ENCODE results near the gene C1orf105. TPM values are rescaled to one million over a fixed set of nuclear protein-coding genes. Genes with fewer than 3 reads are reported as not detected.

The C1orf105 gene
- total RNA-seq, 1 experiment from 2014 or later: not detected

- H3K36me3 ChIP-seq (ENCODE audit: insufficient read depth, low read length, poor library complexity, severe bottlenecking): no peaks in the 10 kb centered on the region
- no peaks in the 10 kb centered on the region for H3K4me1 ChIP-seq (ENCODE audit: insufficient read depth, low read length, poor library complexity, severe bottlenecking)
- no peaks in the 10 kb centered on the region for H3K9me3 ChIP-seq (ENCODE audit: low read depth, low read length, poor library complexity, severe bottlenecking)
- intact Hi-C loops (cut with micrococcal nuclease; ENCODE audit: unreplicated experiment): no loop called here
- no peak overlapping the region for H3K4me3 ChIP-seq (ENCODE audit: low read depth, low read length, poor library complexity, severe bottlenecking)
- no peak for TF ChIP-seq EZH2 (IDR thresholded peaks at IDR 0.05; ENCODE audit: borderline replicate concordance, low read depth, low read length, poor library complexity, severe bottlenecking)
- TF ChIP-seq CTCF (conservative IDR thresholded peaks at IDR 0.05; ENCODE audit: low read depth, low read length): no peak
- ChIA-PET CTCF (no interaction called here), POLR2A (ENCODE audit: low non-redundant PET) (no interaction called here)
- DNase-seq (ENCODE audit: low spot score): no peak
- no TSS peak for BruUV-seq (replicated peaks)
- H3K27ac ChIP-seq (ENCODE audit: low read depth, low read length, poor library complexity, severe bottlenecking): no peak overlapping the region
- no peaks in the 10 kb centered on the region for H3K27me3 ChIP-seq (replicated peaks; ENCODE audit: insufficient read depth, low read depth, low read length, poor library complexity)
These were observed 47.0 kb downstream of the C1orf105 start for GRCh38 chr1:172467446-172467845.

- H3K27ac ChIP-seq (ENCODE audit: low read depth, low read length, poor library complexity, severe bottlenecking): no peak overlapping the region
- no TSS peak for BruUV-seq (replicated peaks)
- CTCF ChIA-PET: no interaction called here
These were observed 47.8 kb downstream of the C1orf105 start for GRCh38 chr1:172468296-172468695.

GRCh38 chr1:172469717-172470116 is 49.2 kb downstream of the C1orf105 start:
- TF ChIP-seq EZH2 (IDR thresholded peaks at IDR 0.05; ENCODE audit: borderline replicate concordance, low read depth, low read length, poor library complexity, severe bottlenecking) (no peak), CTCF (conservative IDR thresholded peaks at IDR 0.05; ENCODE audit: low read depth, low read length) (no peak)
- intact Hi-C loops (cut with micrococcal nuclease; ENCODE audit: unreplicated experiment): no loop called here
- Histone ChIP-seq H3K9me3 (ENCODE audit: low read depth, low read length, poor library complexity, severe bottlenecking) (no peaks in the 10 kb centered on the region), H3K4me3 (ENCODE audit: low read depth, low read length, poor library complexity, severe bottlenecking) (no peak overlapping the region), H3K36me3 (ENCODE audit: insufficient read depth, low read length, poor library complexity, severe bottlenecking) (no peaks in the 10 kb centered on the region), H3K27me3 (replicated peaks; ENCODE audit: insufficient read depth, low read depth, low read length, poor library complexity) (peaks cover 5% of the 10 kb centered on the region), H3K27ac (ENCODE audit: low read depth, low read length, poor library complexity, severe bottlenecking) (no peak overlapping the region), H3K4me1 (ENCODE audit: insufficient read depth, low read length, poor library complexity, severe bottlenecking) (no peaks in the 10 kb centered on the region)
- ChIA-PET POLR2A (ENCODE audit: low non-redundant PET) (no interaction called here), CTCF (no interaction called here)
- no peak for DNase-seq (ENCODE audit: low spot score)
- no TSS peak for BruUV-seq (replicated peaks)

More at GRCh38 chr1:172468296-172468695, 47.8 kb downstream of the C1orf105 start:
- no peak for DNase-seq (ENCODE audit: low spot score)
- POLR2A ChIA-PET (ENCODE audit: low non-redundant PET): no interaction called here
- TF ChIP-seq CTCF (conservative IDR thresholded peaks at IDR 0.05; ENCODE audit: low read depth, low read length) (no peak), EZH2 (IDR thresholded peaks at IDR 0.05; ENCODE audit: borderline replicate concordance, low read depth, low read length, poor library complexity, severe bottlenecking) (no peak)
- intact Hi-C loops (cut with micrococcal nuclease; ENCODE audit: unreplicated experiment): no loop called here
- no peaks in the 10 kb centered on the region for H3K36me3 ChIP-seq (ENCODE audit: insufficient read depth, low read length, poor library complexity, severe bottlenecking)
- no peak overlapping the region for H3K4me3 ChIP-seq (ENCODE audit: low read depth, low read length, poor library complexity, severe bottlenecking)
- H3K4me1 ChIP-seq (ENCODE audit: insufficient read depth, low read length, poor library complexity, severe bottlenecking): no peaks in the 10 kb centered on the region
- H3K9me3 ChIP-seq (ENCODE audit: low read depth, low read length, poor library complexity, severe bottlenecking): no peaks in the 10 kb centered on the region
- no peaks in the 10 kb centered on the region for H3K27me3 ChIP-seq (replicated peaks; ENCODE audit: insufficient read depth, low read depth, low read length, poor library complexity)

All from A673 (cell line).